ENCODE measurements around the gene TIMP1.

Gene TIMP1

GRCh38 chrX:47573341-47574075, 8.7 kb upstream of the TIMP1 start:
- no peak for DNase-seq (ENCODE audit: low read depth in 2 of 3, low spot score in 1 of 3)

DNA sequence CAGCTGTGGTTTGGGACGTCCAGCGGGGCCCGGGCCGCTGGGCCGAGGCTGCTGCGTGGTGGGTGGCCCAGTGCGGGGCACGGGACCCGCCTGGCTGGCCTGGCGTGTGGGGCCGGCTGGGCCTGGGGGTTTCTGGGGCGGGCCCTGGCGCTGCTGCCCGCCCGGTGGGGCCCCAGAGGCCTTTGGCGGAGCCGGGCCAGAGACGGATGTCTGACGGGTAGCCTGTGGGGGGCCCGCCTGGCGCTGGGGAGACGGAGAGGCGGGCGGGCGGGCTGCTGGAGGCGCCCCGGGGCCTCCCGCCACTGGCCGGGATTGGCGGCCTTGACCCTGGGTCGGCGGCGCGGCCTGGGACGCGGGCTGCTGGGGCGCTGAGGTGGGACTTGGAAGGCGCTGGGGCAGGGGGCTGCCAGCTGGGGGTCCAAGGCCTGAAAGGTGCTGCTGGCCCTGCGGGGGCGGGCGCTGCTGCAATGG, 8.1 kb upstream of the TIMP1 start:
- no peak for DNase-seq (ENCODE audit: low read depth in 2 of 3, low spot score in 1 of 3)

GRCh38 chrX:47574547-47575301, 7.5 kb upstream of the TIMP1 start:
- no peak for DNase-seq (ENCODE audit: low read depth in 2 of 3, low spot score in 1 of 3)

DNA sequence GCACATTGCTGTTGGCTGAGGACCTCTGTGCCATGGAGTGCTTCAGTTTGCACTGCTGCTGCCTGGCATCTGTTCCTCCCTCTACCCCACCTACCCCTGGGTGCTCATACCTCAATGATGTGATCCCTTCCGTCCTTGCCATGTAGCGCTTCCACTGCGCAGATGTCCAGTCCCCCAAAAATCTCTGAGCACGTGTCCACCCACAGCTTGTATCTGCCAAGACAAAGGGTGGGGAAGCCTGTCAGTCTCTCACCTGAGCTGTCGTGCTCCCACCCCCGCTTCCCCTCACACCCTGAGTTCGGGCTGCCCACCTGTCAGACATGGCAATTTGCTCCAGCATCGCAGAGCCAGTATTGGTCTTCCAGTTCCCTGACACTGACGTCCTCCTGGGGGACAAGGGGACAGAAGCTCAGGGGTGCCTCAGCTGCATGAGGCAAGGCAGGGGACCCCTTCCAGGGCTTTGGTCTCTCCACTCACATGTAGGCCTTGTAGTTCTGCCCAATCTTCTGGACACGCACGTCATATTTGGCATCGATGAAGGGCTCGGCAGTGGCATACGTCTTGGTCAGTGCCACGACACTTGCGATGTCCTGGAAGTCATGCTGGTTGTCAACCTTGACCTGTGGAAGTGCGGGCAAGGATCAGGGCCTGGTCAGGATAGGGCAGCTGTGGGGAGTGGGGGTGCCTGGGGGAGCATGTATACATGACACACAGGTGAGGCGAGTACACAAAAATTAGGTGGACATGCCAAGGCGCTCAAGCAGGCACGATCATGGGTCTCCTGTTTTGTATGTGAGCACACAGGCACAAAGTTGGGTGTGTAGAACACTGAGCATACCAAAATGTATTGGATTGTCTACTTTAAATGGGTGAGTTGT, 6.0 kb upstream of the TIMP1 start:
- DNase-seq (ENCODE audit: low read depth in 2 of 3, low spot score in 1 of 3): no peak

DNA sequence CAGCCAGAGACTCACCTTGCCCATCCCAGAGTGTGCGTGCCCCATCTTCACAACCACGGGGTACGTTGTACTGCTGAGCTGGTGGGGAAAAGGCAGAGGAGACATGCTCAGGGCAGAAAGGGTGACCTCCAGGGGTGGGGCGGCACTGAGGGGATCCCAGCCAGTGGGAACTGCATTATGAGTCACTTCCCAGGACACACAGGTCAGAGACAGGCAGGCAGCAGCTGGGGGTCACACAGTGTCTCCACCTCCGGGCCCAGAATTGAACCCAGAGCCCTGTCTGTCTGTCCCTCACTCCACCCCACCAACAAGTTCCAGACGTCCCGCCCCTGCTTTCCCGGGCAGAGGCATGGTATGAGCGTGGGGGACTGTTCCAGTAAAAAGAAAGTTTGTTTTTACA, 4.8 kb upstream of the TIMP1 start:
- DNase-seq (ENCODE audit: low read depth in 2 of 3, low spot score in 1 of 3): no peak

DNA sequence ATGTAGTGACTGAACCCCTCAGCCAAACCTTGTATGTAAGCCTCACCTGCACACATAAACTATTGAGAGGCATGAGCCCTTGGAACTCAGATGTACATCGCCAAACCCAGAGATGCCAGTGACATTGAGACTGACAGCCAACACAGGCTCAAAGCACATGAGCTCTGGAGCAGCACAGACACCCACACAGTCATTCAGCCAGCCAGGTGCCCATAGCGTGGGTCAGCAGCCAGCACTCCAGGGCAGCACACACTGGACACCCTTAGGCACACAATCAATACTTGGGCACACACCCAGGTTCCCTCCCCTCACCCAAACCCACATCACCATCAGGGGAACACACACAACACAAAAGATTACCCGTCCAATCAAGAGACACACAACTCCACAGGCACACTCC, 4.3 kb upstream of the TIMP1 start:
- DNase-seq (ENCODE audit: low read depth in 2 of 3, low spot score in 1 of 3): no peak

- no peak for DNase-seq (ENCODE audit: low read depth in 2 of 3, low spot score in 1 of 3)
Observed at GRCh38 chrX:47578692-47579091, 3.5 kb upstream of the TIMP1 start.

GRCh38 chrX:47579537-47579936, 2.7 kb upstream of the TIMP1 start:
- peak in 1 of 3 donors; percentile 23 for DNase-seq (ENCODE audit: low read depth in 2 of 3, low spot score in 1 of 3)

DNA sequence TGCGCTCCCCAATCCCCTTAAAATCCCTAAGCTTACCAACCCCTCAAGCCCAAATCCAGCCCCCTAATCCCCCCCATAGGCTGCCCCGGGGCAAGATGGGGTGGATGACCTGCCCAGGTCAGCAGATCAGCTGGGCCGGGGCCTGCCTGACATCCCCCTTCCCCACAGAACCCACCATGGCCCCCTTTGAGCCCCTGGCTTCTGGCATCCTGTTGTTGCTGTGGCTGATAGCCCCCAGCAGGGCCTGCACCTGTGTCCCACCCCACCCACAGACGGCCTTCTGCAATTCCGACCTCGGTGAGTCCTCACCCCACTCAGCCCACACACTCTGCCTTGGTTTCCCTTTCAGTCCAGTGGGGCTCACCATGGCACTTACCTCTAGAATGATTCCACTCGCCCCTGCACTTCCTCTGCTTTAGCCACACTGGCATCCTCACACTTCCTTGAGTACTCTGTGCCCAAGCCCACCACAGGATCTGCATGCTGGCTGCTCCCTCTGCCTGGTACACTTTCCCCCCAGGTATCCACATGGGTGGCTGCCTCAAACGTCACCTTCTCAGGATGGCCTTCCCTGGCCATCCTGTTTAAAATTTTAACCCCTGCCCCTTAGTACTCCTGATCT, 1.1 kb downstream of the TIMP1 start:
- no peak for DNase-seq (ENCODE audit: low read depth in 2 of 3, low spot score in 1 of 3)

- DNase-seq (ENCODE audit: low read depth in 2 of 3, low spot score in 1 of 3): no peak
Observed at GRCh38 chrX:47584714-47585113, 2.5 kb downstream of the TIMP1 start.

GRCh38 chrX:47585273-47585672, 3.0 kb downstream of the TIMP1 start:
- DNase-seq (ENCODE audit: low read depth in 2 of 3, low spot score in 1 of 3): no peak

DNA sequence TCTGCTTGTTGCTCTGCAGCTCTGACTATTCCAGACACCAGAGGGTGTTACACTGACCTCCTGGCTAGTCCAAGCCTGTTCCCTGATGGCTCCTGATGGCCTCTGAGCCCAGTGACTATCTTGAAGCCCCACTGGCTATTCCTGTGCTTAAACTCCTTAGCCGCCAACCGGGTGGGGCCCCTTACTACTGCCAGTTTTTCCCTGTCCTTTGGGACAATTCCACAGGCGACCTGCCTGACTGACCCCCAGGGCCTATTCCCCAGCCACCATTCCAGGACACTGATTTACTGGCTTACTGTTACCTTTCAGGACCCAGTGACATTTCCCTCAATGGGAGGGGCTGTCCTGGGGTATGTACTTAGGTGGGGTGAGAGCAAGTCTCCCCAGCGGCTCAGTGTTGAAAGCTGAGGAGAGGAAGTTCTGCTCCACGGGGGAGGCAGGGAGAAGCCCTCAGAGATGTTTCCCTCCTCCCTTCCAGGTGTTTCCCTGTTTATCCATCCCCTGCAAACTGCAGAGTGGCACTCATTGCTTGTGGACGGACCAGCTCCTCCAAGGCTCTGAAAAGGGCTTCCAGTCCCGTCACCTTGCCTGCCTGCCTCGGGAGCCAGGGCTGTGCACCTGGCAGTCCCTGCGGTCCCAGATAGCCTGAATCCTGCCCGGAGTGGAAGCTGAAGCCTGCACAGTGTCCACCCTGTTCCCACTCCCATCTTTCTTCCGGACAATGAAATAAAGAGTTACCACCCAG, 4.0 kb downstream of the TIMP1 start:
- DNase-seq (ENCODE audit: low read depth in 2 of 3, low spot score in 1 of 3): no peak

GRCh38 chrX:47587091-47587891, 5.1 kb downstream of the TIMP1 start:
- DNase-seq (ENCODE audit: low read depth in 2 of 3, low spot score in 1 of 3): no peak

DNA sequence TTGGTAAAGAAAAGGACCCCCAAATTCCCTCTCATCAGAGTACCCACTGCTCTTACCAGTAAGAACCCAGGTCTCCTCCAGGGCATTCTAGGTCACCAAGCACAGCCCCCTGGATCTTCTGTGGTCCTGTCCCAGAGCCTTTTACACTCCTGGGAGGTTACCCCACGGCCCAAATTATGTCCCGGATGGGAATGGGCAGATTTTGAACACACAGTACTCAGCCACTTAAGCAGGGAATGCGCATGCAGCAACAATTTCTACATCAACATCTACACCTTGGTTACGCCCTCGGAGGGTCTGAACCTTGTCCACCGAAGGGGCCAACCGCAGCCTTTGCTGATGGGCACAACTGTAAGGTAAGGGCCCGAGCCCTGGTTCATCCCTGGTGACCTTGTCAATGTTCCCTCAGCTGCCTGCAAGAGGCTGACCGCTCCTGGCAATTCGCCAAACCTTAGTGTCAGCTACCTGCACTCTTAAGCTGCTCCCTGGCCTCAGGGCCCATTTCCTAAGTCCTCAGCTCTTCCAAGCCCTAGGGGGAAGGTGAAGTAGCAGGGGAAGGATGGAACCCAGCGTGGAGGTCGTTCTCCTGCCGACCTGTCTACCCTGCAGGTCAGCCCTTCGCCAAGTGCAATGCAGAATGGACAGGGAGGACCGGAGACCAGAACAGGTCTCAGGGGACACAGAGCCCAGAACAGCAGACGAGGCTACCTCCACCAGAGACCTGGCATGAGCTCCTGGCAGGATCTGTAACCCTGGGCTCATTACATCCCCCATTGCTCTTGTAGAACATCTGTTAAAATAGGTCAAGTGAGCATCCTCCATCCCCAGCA, 5.9 kb downstream of the TIMP1 start:
- DNase-seq (ENCODE audit: low read depth in 2 of 3, low spot score in 1 of 3): no peak

DNA sequence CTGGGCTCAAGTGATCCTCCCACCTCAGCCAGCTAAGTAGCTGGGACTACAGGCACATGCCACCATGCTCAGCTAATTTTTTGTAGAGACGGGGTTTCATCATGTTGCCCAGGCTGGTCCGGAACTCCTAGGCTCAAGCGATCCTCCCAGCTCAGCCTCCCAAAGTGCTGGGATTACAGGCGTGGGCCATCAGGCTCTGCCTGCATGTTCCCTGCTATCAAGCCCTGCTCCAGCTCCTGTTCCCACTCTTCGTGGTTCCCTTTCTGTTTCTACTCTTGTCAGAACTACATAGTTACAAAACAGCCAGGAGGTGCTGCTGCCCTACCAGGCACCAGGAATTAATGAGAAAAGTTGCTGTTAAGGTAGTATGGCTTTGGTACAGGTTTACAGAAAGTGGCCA, 8.7 kb downstream of the TIMP1 start:
- DNase-seq (ENCODE audit: low read depth in 2 of 3, low spot score in 1 of 3): no peak

- no peak for DNase-seq (ENCODE audit: low read depth in 2 of 3, low spot score in 1 of 3)
Observed at GRCh38 chrX:47593522-47593921, 11.3 kb downstream of the TIMP1 start.

- DNase-seq (ENCODE audit: low read depth in 2 of 3, low spot score in 1 of 3): no peak
Observed at GRCh38 chrX:47595716-47596251, 13.5 kb downstream of the TIMP1 start.

- no peak for DNase-seq (ENCODE audit: low read depth in 2 of 3, low spot score in 1 of 3)
Observed at GRCh38 chrX:47596256-47596655, 14.0 kb downstream of the TIMP1 start.

DNA sequence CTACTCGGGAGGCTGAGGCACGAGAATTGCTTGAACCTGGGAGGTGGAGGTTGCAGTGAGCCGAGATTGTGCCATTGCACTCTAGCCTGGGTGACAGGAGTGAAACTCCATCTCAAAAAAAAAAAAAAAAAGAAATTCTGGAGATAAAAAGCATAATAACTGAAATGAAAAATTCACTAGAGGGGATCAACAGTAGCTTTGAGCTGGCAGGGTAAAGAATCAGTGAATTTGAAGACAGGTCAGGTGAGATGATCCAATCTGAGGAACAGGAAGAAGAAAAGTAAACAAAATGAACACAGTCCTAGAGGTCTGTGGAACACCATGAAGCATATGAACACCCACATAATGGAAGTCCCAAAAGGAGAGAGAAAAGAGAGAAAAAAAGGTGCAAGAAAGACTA, 15.0 kb downstream of the TIMP1 start:
- DNase-seq (ENCODE audit: low read depth in 2 of 3, low spot score in 1 of 3): no peak

Data from stimulated activated CD4-positive, alpha-beta T cell treated with anti-CD3 and anti-CD28 coated beads, Interleukin-12 subunit alpha, Interleukin-12 subunit beta, amount 100 ng/mL, for 48 hours (primary cell).